Thyroid gland (tissue), 4 donors: ENCODE data around the gene SIX1.

ENCODE experiments used
- CTCF ChIP-seq, 6 experiments: fragments of 200-600 bp in 3 of 6; fragments of 450-650 bp in 3 of 6; sonication (generic) in 3 of 6; IDR thresholded peaks; one replicate each; pipeline ENCODE4 v1.5.1; 2016 to 2019; ENCODE audit warnings: antibody characterized with exemption in 6 of 6, mild to moderate bottlenecking in 2 of 6, inconsistent platforms in 1 of 6, moderate library complexity in 1 of 6
- POLR2A ChIP-seq, 2 donors: fragments of 450-650 bp; IDR thresholded peaks; one replicate each; pipeline ENCODE4 v1.6.1; 2017; ENCODE audit warnings: antibody characterized with exemption in 2 of 2, mild to moderate bottlenecking in 2 of 2, moderate library complexity in 1 of 2

GRCh38 chr14:60691383-60692113 lies 42.3 kb upstream of the SIX1 start:
- no peak for TF ChIP-seq CTCF (IDR thresholded peaks at IDR 0.05)
- no peak for TF ChIP-seq POLR2A (IDR thresholded peaks at IDR 0.05)
